ENCODE results near the gene ZNF74.

DNA sequence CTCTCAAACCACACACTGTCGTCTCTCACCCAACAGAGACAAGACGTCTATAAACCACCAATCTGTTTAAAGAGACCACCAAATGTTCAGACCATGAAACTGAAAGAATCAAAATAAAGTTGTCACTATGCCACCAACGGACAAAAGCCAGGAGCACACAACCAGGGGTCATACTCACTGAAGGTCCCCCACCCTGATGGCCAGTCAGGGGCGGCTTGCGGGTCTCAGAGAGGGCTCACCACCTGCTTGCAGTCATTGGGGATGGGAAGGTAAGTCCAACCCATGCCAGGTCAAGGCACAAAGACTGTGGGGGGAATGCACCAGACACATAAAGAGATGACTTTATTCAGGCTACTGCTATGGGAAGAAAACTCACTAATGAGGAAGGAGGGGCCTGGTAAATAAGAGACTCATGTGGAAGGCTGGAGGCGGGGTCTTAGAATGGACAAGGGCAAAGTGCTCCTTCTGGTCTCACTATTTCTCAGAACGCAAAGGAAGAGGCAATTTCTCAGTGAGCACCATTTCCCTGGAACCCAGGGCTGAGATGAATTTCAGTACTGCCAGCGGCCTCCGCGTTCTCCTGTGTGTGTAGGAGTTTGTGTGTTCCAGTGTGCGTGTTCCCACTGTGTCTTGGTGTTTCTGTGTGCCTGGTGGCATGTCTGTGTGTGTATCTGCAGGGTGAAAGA, 26.3 kb downstream of the ZNF74 start:
- no peak for TF ChIP-seq POLR2A (IDR thresholded peaks at IDR 0.05; ENCODE audit: low read depth, low read length)
- TF ChIP-seq POLR2AphosphoS5 (IDR thresholded peaks at IDR 0.05; ENCODE audit: low read depth, low read length) = no peak

All from GM12892 (cell line).